ENCODE measurements around the gene NODAL.
"Not testable (repeated sequence)": the region's sequence is repeated elsewhere in the genome, so short reads cannot be mapped to it uniquely, and the experiment has no call there.

The NODAL gene

GRCh38 chr10:70441161-70441894 is at the start of gene NODAL:
NODAL (minus strand) TSS chr10:70441681; CDS start chr10:70441667, 14 bp downstream.
- DNase-seq (ENCODE audit: low read depth), result no peak

GRCh38 chr10:70490142-70490541 is 48.7 kb upstream of the NODAL start:
- DNase-seq (ENCODE audit: low read depth), result no peak

GRCh38 chr10:70487824-70488223 is 46.3 kb upstream of the NODAL start:
- DNase-seq (ENCODE audit: low read depth), result no peak

DNA sequence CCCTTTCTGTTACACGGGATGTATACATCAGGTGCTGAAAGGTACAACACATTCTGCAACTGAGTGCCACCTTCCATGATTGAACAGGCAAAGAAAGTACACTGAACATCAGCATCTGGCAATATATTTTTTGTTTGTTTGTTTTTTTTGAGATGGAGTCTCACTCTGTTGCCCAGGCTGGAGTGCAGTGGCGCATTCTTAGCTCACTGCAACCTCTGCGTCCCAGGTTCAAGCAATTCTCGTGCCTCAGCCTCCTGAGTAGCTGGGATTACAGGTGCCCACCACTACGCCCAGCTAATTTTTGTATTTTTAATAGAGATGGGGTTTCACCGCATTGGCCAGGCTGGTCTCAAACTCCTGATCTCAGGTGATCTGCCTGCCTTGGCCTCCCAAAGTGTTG is 42.4 kb upstream of the NODAL start:
- DNase-seq (ENCODE audit: low read depth), result not testable (repeated sequence)

DNA sequence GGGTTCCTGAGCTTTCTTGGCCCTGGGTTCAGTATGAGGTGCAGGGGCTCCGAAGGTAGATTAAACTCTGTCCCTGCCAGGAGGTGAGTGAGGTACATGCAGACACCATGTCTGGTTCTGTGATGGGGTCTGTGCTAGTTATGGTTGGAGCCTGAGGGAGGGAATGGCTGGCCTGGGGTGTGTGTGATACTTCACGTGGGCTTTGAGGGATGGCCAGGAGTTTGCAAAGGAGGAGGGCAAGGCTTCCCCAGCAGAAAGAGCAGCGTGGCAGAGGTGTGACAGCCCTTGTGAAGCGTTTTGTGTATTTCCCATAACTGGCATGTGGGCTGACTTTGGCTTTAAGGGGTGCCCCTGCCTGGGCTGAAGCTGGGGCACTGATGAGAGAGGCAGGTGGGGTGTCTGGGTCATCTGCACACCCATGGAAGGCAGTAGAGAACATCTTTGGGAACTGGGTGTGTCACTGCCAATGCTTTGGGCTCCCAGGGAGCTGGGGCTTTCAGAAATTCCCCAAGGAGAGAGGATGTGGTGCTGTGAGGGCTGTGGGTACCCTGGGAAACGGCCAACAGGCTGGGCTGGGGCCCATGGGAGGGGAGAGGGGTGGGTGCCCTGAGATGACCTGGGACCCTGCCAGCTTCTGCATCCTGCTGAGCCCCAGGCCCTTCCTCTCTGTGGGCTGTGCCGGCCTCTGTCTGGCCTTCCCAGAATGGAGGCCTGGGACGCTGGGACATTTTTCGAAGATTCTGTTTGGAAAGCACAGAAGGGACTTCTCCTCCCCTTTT is 41.7 kb upstream of the NODAL start:
- no peak for DNase-seq (ENCODE audit: low read depth)

- no peak for DNase-seq (ENCODE audit: low read depth)
Measured at GRCh38 chr10:70481831-70482530, 40.5 kb upstream of the NODAL start.

- no peak for DNase-seq (ENCODE audit: low read depth)
Measured at GRCh38 chr10:70481105-70481504, 39.6 kb upstream of the NODAL start.

GRCh38 chr10:70480239-70480861 is 38.9 kb upstream of the NODAL start:
- peak; percentile 23 for DNase-seq (ENCODE audit: low read depth)

GRCh38 chr10:70479626-70480238 is 38.3 kb upstream of the NODAL start:
- DNase-seq (ENCODE audit: low read depth), result no peak

GRCh38 chr10:70479165-70479581 is 37.7 kb upstream of the NODAL start:
- DNase-seq (ENCODE audit: low read depth), result no peak

- peak; percentile 25 for DNase-seq (ENCODE audit: low read depth)
Measured at GRCh38 chr10:70478191-70479164, 37.0 kb upstream of the NODAL start, which contains the start of gene PALD1. PALD1 (plus strand) TSS chr10:70478767; CDS start chr10:70525952, 47,185 bp downstream.

DNA sequence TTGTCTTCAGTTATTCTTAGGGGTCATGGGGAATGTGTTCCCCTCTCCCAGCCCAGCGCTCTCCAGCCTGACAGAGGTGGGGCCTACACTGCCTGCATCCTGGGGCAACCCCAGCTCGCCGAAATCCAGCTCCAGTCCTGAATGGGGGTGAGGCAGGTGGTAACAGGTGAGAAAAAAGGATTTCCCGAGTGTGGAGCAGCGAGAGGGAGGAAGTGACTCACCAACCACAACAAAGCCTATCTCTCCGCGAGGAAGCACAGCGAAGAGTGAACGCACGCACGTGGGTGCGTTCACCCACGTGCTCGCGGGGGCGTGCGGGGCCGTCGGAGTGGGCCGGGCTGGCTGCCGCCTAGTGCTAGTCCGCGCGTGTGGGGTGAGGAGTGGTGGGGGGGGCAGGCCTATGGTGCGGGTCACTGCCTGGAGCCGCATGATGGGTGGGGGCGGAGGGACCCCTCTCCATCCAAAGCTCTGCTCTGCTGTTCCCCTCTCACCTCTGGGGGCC is 36.2 kb upstream of the NODAL start:
- DNase-seq (ENCODE audit: low read depth), result peak; percentile 74

DNA sequence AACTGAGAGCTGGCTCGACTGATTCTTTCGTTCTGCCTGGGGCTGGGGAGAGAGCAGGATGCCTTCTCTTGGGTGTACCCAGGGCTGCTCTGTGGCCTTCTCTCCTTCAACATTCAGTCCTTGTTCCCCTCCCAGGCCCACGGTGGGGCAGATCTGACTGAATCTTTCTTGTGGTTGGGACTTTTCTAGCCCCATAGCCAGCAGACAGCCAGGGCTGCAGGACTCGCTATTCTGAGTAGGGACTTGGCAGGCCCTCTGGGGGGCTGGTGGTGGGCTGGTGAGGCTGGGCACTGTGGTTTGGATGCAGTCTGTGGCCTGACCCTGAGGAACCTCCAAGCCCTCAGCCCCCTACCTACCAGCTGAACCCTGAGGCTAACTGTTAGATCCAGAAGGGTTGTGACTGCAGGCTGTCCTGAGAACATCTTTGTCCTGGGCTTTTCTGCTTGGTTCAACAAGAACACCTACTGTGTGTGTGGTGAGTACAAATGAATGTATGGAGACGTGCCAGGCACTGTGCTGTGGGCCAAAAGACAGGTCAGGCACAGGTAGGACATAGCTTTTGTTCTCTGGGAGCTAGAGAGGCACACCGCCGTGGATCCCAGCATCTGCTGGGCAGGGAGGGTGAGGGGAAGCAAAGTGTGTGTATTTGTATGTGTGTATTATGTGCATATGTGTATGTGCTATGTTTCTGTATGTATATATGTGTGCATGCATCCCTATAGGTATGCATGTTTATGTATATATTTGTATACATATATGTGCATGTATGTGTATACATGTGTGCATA is 35.0 kb upstream of the NODAL start:
- DNase-seq (ENCODE audit: low read depth), result no peak

DNA sequence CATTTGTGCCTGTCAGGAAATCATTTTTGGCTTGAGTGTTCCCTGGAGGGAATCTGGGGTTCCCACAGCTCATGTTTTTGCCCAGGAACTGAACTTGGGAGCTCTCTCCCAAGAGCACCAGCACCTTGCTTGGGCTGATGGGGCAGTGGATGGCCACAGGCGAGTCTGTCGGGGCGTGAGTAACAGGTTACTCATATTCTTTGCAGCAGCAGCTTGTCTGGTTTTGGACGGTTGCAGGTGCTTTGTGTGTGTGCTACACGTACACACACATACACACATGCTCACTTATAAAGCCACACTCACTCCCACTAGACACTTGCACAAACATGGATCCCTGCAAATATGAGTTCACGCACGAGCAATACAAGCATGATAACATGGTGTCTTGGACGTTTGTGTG is 34.2 kb upstream of the NODAL start:
- DNase-seq (ENCODE audit: low read depth), result no peak

- no peak for DNase-seq (ENCODE audit: low read depth)
Measured at GRCh38 chr10:70474780-70475179, 33.3 kb upstream of the NODAL start.

- DNase-seq (ENCODE audit: low read depth), result no peak
Measured at GRCh38 chr10:70472799-70473454, 31.4 kb upstream of the NODAL start.

GRCh38 chr10:70466951-70467350 is 25.5 kb upstream of the NODAL start:
- DNase-seq (ENCODE audit: low read depth), result no peak

DNA sequence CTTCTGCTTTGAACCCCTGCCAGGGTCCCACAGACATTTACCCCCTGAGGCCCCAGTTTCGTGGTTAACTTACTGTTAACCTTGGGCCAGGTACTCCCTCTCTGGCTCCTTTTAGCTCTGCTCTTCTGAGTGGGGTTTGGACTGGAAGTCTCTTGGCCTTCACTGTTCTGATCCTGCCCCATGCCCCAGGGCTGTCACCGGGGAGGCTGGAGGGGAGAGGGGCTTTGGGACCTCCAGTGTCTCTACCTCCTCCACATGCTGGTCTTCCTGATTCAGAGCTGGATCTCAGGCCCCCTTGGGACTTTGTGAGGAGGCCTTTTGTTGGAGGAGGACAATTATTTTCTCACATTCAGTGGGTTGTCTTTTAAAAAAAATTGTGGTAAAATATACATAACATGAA is 24.4 kb upstream of the NODAL start:
- no peak for DNase-seq (ENCODE audit: low read depth)

DNA sequence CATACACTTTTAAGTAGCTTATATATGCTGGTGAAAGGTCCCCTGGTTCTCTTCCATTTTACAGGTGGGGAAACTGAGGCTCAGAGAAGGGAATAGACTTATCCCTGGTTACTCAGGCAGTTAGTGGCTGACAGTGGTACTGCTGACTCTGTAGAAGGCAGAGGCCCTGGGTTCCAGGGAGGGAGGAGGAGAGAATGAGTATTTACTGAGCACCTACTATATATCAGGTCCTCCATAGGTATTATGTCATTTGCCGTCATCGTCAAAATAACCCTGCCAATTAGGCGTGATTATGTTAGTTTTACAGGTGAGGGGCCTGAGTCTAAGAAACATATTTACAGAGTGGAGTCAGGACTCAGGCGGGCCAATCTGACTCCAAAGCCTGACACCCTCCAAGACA is 23.8 kb upstream of the NODAL start:
- DNase-seq (ENCODE audit: low read depth), result no peak
